ENCODE measurements around the gene CLDN10.

The CLDN10 gene

GRCh38 chr13:95516492-95516891 is 36.0 kb upstream of the CLDN10 start:
- no peak overlapping the region for H3K18ac ChIP-seq (ENCODE audit: low read depth in 1 of 2, low read length in 2 of 2)
- H3K79me1 ChIP-seq (replicated peaks; ENCODE audit: low read length, poor library complexity, severe bottlenecking): no peaks in the 10 kb centered on the region
- H4K8ac ChIP-seq (ENCODE audit: low read length): no peak overlapping the region
- WGBS: 0% methylated on average over 2 of the region's 3 CpGs
- H2AK5ac ChIP-seq (ENCODE audit: low read length, severe bottlenecking): no peak overlapping the region
- H3K27ac ChIP-seq (ENCODE audit: low read length, poor library complexity, severe bottlenecking): no peak overlapping the region
- H3K4me2 ChIP-seq (ENCODE audit: low read length, poor library complexity, severe bottlenecking): no peak overlapping the region
- peaks cover 0 to 54% of the 10 kb centered on the region in 2 experiments for H3K27me3 ChIP-seq (ENCODE audit: control insufficient read depth in 1 of 2, insufficient read depth in 1 of 2, low read length in 2 of 2)
- peaks cover 5% of the 10 kb centered on the region for H3K9me3 ChIP-seq (ENCODE audit: control insufficient read depth, low read length)
- no peak overlapping the region for H2BK12ac ChIP-seq (ENCODE audit: low read length in 2 of 2)
- no peak overlapping the region for H2AFZ ChIP-seq (ENCODE audit: low read depth, low read length)
- H3K23ac ChIP-seq (ENCODE audit: low read length in 2 of 2): no peak overlapping the region
- no peak overlapping the region for H3K4ac ChIP-seq (ENCODE audit: low read depth in 1 of 2, low read length in 2 of 2)
- no peak overlapping the region for H3K14ac ChIP-seq (ENCODE audit: low read length in 2 of 2)
- DNase-seq: no peak
- H3K4me3 ChIP-seq (ENCODE audit: insufficient read depth in 1 of 2, low read depth in 1 of 2, low read length in 2 of 2): no peak overlapping the region
- H4K91ac ChIP-seq (ENCODE audit: low read length): no peak overlapping the region
- no peak overlapping the region for H3K9ac ChIP-seq (ENCODE audit: low read length)
- H2BK120ac ChIP-seq (ENCODE audit: low read depth, low read length): no peak overlapping the region
- H2BK15ac ChIP-seq (ENCODE audit: low read depth, poor library complexity, severe bottlenecking): no peak overlapping the region
- H2BK5ac ChIP-seq (ENCODE audit: low read depth, low read length, poor library complexity, severe bottlenecking): no peak overlapping the region
- no peaks in the 10 kb centered on the region for H3K4me1 ChIP-seq (ENCODE audit: control insufficient read depth, insufficient read depth, low read depth, low read length)
- H3K36me3 ChIP-seq (ENCODE audit: control insufficient read depth in 1 of 2, insufficient read depth in 2 of 2, low read depth in 1 of 2, low read length in 2 of 2): no peaks in the 10 kb centered on the region

- Histone ChIP-seq H4K8ac (ENCODE audit: low read length) (no peak overlapping the region), H3K36me3 (ENCODE audit: control insufficient read depth in 1 of 2, insufficient read depth in 2 of 2, low read depth in 1 of 2, low read length in 2 of 2) (no peaks in the 10 kb centered on the region), H2BK12ac (ENCODE audit: low read length in 2 of 2) (no peak overlapping the region), H3K23ac (ENCODE audit: low read length in 2 of 2) (no peak overlapping the region), H2AK5ac (ENCODE audit: low read length, severe bottlenecking) (no peak overlapping the region), H3K4me3 (ENCODE audit: insufficient read depth in 1 of 2, low read depth in 1 of 2, low read length in 2 of 2) (no peak overlapping the region), H3K14ac (ENCODE audit: low read length in 2 of 2) (no peak overlapping the region), H3K9me3 (ENCODE audit: control insufficient read depth, low read length) (peaks cover 8% of the 10 kb centered on the region), H3K79me1 (replicated peaks; ENCODE audit: low read length, poor library complexity, severe bottlenecking) (no peaks in the 10 kb centered on the region), H3K9ac (ENCODE audit: low read length) (no peak overlapping the region), H4K91ac (ENCODE audit: low read length) (no peak overlapping the region), H2BK5ac (ENCODE audit: low read depth, low read length, poor library complexity, severe bottlenecking) (no peak overlapping the region), H3K4ac (ENCODE audit: low read depth in 1 of 2, low read length in 2 of 2) (no peak overlapping the region), H3K4me2 (ENCODE audit: low read length, poor library complexity, severe bottlenecking) (no peak overlapping the region), H3K27me3 (ENCODE audit: control insufficient read depth in 1 of 2, insufficient read depth in 1 of 2, low read length in 2 of 2) (peaks cover 0 to 24% of the 10 kb centered on the region in 2 experiments), H2BK120ac (ENCODE audit: low read depth, low read length) (no peak overlapping the region), H2AFZ (ENCODE audit: low read depth, low read length) (no peak overlapping the region), H3K4me1 (ENCODE audit: control insufficient read depth, insufficient read depth, low read depth, low read length) (no peaks in the 10 kb centered on the region), H3K18ac (ENCODE audit: low read depth in 1 of 2, low read length in 2 of 2) (no peak overlapping the region), H3K27ac (ENCODE audit: low read length, poor library complexity, severe bottlenecking) (no peak overlapping the region), H2BK15ac (ENCODE audit: low read depth, poor library complexity, severe bottlenecking) (no peak overlapping the region)
- 87% methylated on average over 4 of the region's 5 CpGs for WGBS
- no peak for DNase-seq
Measured at GRCh38 chr13:95523598-95523997, 28.9 kb upstream of the CLDN10 start.

DNA sequence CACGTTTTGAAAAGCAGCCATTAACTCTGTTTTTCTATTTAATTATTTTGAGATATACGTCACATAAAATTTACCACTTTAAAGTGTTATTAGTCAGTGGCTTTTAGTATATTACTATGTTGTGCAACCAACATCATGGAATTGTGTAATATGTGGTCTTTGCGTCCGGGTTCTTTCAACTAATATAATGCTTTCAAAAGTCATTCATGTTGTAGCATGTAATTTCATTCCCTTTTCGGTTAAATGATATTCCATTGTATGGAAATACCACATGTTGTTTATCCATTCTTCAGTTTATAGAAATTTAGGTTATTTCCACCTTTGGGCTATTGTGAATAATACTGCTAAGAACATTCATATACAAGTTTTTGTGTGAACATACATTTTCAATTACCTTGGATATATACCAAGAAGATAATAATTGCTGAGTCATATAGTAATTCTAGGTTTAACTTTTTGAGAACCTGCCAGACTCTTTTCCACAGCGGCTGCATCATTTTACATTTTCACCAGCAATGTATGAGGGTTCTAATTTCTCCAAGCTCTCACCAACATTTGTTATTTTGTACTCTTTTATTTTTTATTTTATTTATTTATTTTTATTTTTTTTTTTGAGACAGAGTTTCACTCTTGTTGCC is 28.1 kb upstream of the CLDN10 start:
- no peak overlapping the region for H3K27ac ChIP-seq (ENCODE audit: low read length, poor library complexity, severe bottlenecking)
- no peak overlapping the region for H4K8ac ChIP-seq (ENCODE audit: low read length)
- no peak overlapping the region for H2AK5ac ChIP-seq (ENCODE audit: low read length, severe bottlenecking)
- H2AFZ ChIP-seq (ENCODE audit: low read depth, low read length): no peak overlapping the region
- H2BK15ac ChIP-seq (ENCODE audit: low read depth, poor library complexity, severe bottlenecking): no peak overlapping the region
- H3K23ac ChIP-seq (ENCODE audit: low read length in 2 of 2): no peak overlapping the region
- H3K18ac ChIP-seq (ENCODE audit: low read depth in 1 of 2, low read length in 2 of 2): no peak overlapping the region
- H3K27me3 ChIP-seq (ENCODE audit: control insufficient read depth in 1 of 2, insufficient read depth in 1 of 2, low read length in 2 of 2): peaks cover 0 to 26% of the 10 kb centered on the region in 2 experiments
- no peaks in the 10 kb centered on the region for H3K79me1 ChIP-seq (replicated peaks; ENCODE audit: low read length, poor library complexity, severe bottlenecking)
- DNase-seq: no peak
- no peak overlapping the region for H2BK5ac ChIP-seq (ENCODE audit: low read depth, low read length, poor library complexity, severe bottlenecking)
- H2BK120ac ChIP-seq (ENCODE audit: low read depth, low read length): no peak overlapping the region
- H3K9ac ChIP-seq (ENCODE audit: low read length): no peak overlapping the region
- H3K9me3 ChIP-seq (ENCODE audit: control insufficient read depth, low read length): peaks cover 8% of the 10 kb centered on the region
- H4K91ac ChIP-seq (ENCODE audit: low read length): no peak overlapping the region
- no peak overlapping the region for H3K14ac ChIP-seq (ENCODE audit: low read length in 2 of 2)
- no peaks in the 10 kb centered on the region for H3K36me3 ChIP-seq (ENCODE audit: control insufficient read depth in 1 of 2, insufficient read depth in 2 of 2, low read depth in 1 of 2, low read length in 2 of 2)
- H3K4me1 ChIP-seq (ENCODE audit: control insufficient read depth, insufficient read depth, low read depth, low read length): no peaks in the 10 kb centered on the region
- no peak overlapping the region for H3K4ac ChIP-seq (ENCODE audit: low read depth in 1 of 2, low read length in 2 of 2)
- no peak overlapping the region for H3K4me2 ChIP-seq (ENCODE audit: low read length, poor library complexity, severe bottlenecking)
- no peak overlapping the region for H3K4me3 ChIP-seq (ENCODE audit: insufficient read depth in 1 of 2, low read depth in 1 of 2, low read length in 2 of 2)
- H2BK12ac ChIP-seq (ENCODE audit: low read length in 2 of 2): no peak overlapping the region
- WGBS: 100% methylated on average over 1 of the region's 6 CpGs

GRCh38 chr13:95527955-95528354 is 24.6 kb upstream of the CLDN10 start:
- Histone ChIP-seq H3K14ac (ENCODE audit: low read length in 2 of 2) (no peak overlapping the region), H3K79me1 (replicated peaks; ENCODE audit: low read length, poor library complexity, severe bottlenecking) (no peaks in the 10 kb centered on the region), H3K4me2 (ENCODE audit: low read length, poor library complexity, severe bottlenecking) (no peak overlapping the region)

More at GRCh38 chr13:95527955-95528354, 24.6 kb upstream of the CLDN10 start:
- no peak overlapping the region for H2BK15ac ChIP-seq (ENCODE audit: low read depth, poor library complexity, severe bottlenecking)
- H2AFZ ChIP-seq (ENCODE audit: low read depth, low read length): no peak overlapping the region
- no peak overlapping the region for H2BK5ac ChIP-seq (ENCODE audit: low read depth, low read length, poor library complexity, severe bottlenecking)
- peaks cover 0 to 22% of the 10 kb centered on the region in 2 experiments for H3K27me3 ChIP-seq (ENCODE audit: control insufficient read depth in 1 of 2, insufficient read depth in 1 of 2, low read length in 2 of 2)
- H2AK5ac ChIP-seq (ENCODE audit: low read length, severe bottlenecking): no peak overlapping the region
- H3K4ac ChIP-seq (ENCODE audit: low read depth in 1 of 2, low read length in 2 of 2): no peak overlapping the region
- no peak overlapping the region for H2BK12ac ChIP-seq (ENCODE audit: low read length in 2 of 2)
- H3K27ac ChIP-seq (ENCODE audit: low read length, poor library complexity, severe bottlenecking): no peak overlapping the region
- H3K9me3 ChIP-seq (ENCODE audit: control insufficient read depth, low read length): no peaks in the 10 kb centered on the region
- WGBS: 75% methylated on average over 1 of the region's 1 CpG
- no peak overlapping the region for H3K9ac ChIP-seq (ENCODE audit: low read length)
- H3K4me1 ChIP-seq (ENCODE audit: control insufficient read depth, insufficient read depth, low read depth, low read length): no peaks in the 10 kb centered on the region
- no peak overlapping the region for H3K23ac ChIP-seq (ENCODE audit: low read length in 2 of 2)
- DNase-seq: no peak
- H2BK120ac ChIP-seq (ENCODE audit: low read depth, low read length): no peak overlapping the region
- H4K8ac ChIP-seq (ENCODE audit: low read length): no peak overlapping the region
- H3K4me3 ChIP-seq (ENCODE audit: insufficient read depth in 1 of 2, low read depth in 1 of 2, low read length in 2 of 2): no peak overlapping the region
- no peaks in the 10 kb centered on the region for H3K36me3 ChIP-seq (ENCODE audit: control insufficient read depth in 1 of 2, insufficient read depth in 2 of 2, low read depth in 1 of 2, low read length in 2 of 2)
- no peak overlapping the region for H3K18ac ChIP-seq (ENCODE audit: low read depth in 1 of 2, low read length in 2 of 2)
- H4K91ac ChIP-seq (ENCODE audit: low read length): no peak overlapping the region
